ENCODE results near the gene MSH5. TPM values are rescaled to one million over a fixed set of nuclear protein-coding genes. Genes with fewer than 3 reads are reported as not detected.

The MSH5 gene
- total RNA-seq, 1 experiment from 2014 or later: 90.4 TPM

DNA sequence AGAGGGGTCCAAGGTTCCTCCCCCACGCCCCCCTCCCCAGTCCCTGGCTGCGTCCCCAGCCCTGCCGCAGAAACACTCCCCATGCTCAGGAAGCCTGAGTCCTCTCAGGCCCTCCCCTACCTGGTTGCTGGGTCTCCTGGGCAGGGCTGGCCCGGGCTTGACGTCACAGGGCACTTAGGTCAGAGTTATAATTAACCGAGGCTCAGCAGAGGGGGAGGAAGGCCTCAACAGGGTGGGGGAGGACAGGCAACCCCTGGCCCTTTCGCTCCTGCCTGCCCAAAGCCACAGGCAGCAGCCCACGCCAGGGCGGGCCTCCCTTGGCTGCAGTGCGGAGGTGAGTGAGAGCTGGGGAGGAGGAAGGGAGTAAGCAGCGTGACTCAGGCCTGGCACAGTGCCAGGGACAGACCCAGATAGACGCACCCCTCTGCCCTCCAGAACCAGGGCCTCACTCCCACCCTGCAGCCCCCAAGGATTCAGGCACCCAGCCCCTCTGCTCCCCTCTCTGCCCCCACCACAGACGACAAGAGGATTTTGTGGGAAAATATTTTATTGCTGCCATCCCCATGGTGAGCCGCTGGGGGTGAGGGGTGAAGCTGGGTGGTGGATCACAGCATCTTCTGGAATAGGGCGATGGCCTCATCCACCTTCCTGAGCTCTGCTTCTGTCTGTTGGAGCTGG is 37.3 kb downstream of the MSH5 start, which contains the start of gene VWA7:
VWA7 (minus strand) TSS at position 340 of the 678 bp plus-strand sequence. CDS start 549 bp downstream, outside the sequence.
- CTCF ChIA-PET: interaction anchor here (0.6 to 1.3 kb wide), 2 partner anchors 19 to 310 kb away, joined by 3 to 6 read pairs; partner anchors contain the start of gene VARS1
- H3K27ac ChIP-seq (ENCODE audit: low read depth, low read length): peak within 1 kb of the TSS; percentile 79

More for the DNA sequence above, 37.3 kb downstream of the MSH5 start, which contains the start of gene VWA7:
- no peaks in the 10 kb centered on the region for H3K79me2 ChIP-seq (ENCODE audit: insufficient read depth, low read length)
- H2AFZ ChIP-seq (ENCODE audit: low read depth, low read length, poor library complexity, severe bottlenecking): no peak within 1 kb of the TSS
- H3K9ac ChIP-seq (ENCODE audit: low read length): peak within 1 kb of the TSS; percentile 64
- H3K9me2 ChIP-seq (ENCODE audit: insufficient read depth): no peaks in the 10 kb centered on the region
- ChIA-PET RAD21 (ENCODE audit: low non-redundant PET in 1 of 2, low total read pairs in 2 of 2, uncharacterized antibody in 2 of 2, unreplicated experiment in 2 of 2) (no interaction called here), POLR2A (interaction anchor here (1.0 to 2.0 kb wide), 4 partner anchors 9 to 50 kb away, joined by 4 to 16 read pairs (median 4); partner anchors contain the start of genes HSPA1B and VARS1)
- TF ChIP-seq ZNF274 (IDR thresholded peaks at IDR 0.05; ENCODE audit: low read depth, low read length) (no peak), YY1 (IDR thresholded peaks at IDR 0.05; ENCODE audit: extremely low read depth, insufficient replicate concordance, low read depth, low read length) (peak; percentile 21), ZBTB33 (IDR thresholded peaks at IDR 0.05; ENCODE audit: extremely low read depth, insufficient replicate concordance, low read length) (peak; percentile 63), POLR2AphosphoS5 (IDR thresholded peaks at IDR 0.05; ENCODE audit: low read depth, low read length) (peak; percentile 88)
- BruUV-seq (replicated peaks): no TSS peak
- intact Hi-C loops (cut with micrococcal nuclease): loop anchor here (1.0 kb wide), 1 partner anchor 86 kb away; no protein-coding TSS in a partner anchor
- peak; percentile 84 for DNase-seq (ENCODE audit: low read depth, low spot score)
- no peaks in the 10 kb centered on the region for H4K20me1 ChIP-seq (ENCODE audit: insufficient read depth)
- H3K4me2 ChIP-seq (ENCODE audit: low read length): peak within 1 kb of the TSS; percentile 79
- no peaks in the 10 kb centered on the region for H3K9me3 ChIP-seq (ENCODE audit: control insufficient read depth in 1 of 2, insufficient read depth in 1 of 2, low read depth in 1 of 2, low read length in 2 of 2)
- peaks cover 5 to 28% of the 10 kb centered on the region in 2 experiments; a peak in 3 of 4 replicates for H3K36me3 ChIP-seq (ENCODE audit: control insufficient read depth in 1 of 2, insufficient read depth in 2 of 2, low read length in 2 of 2)
- peak within 1 kb of the TSS; percentile 40 to 56 for H3K4me3 ChIP-seq (replicated peaks in 1 of 2; ENCODE audit: low read depth in 1 of 2, low read length in 2 of 2)
- H3K27me3 ChIP-seq (ENCODE audit: insufficient read depth, low read length): no peaks in the 10 kb centered on the region
- ATAC-seq: peak; percentile 79
- H3K4me1 ChIP-seq (ENCODE audit: control insufficient read depth in 1 of 2, insufficient read depth in 2 of 2, low read length in 2 of 2): peaks cover 41 to 56% of the 10 kb centered on the region in 2 experiments

Measured in HCT116 (cell line).